ENCODE data around the gene RAB30. TPM values are rescaled to one million over a fixed set of nuclear protein-coding genes. Genes with fewer than 3 reads are reported as not detected.

Gene RAB30
- total and polyA plus RNA-seq, 2 donors from 2014 or later: 3.1 to 15.2 TPM

DNA sequence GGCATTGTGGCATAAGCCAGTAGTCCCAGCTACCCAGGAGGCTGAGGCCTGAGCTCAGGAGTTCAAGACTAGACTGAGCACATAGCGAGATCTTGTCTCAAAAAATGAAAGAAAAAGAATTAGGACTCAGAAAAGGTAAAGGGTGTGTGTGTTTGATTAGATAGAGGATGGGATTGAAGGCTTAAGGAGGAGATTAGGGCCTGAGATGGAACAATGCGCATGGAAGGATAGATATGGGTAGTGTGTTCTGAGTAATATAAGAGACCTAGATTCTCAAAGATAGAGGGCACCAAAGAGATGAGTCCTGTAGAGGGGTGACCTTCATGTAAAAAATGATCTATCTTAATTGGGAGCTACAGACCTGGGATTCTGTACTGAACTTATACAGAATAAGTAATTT lies 17.3 kb upstream of the RAB30 start:
- intact Hi-C loops (cut with DNase I): no loop called here
- Histone ChIP-seq H3K9me3 (ENCODE audit: control insufficient read depth in 2 of 3, insufficient read depth in 1 of 3, low read length in 3 of 3) (no peaks in the 10 kb centered on the region), H3K9ac (ENCODE audit: low read length in 3 of 3) (no peak overlapping the region), H3K4me1 (ENCODE audit: control insufficient read depth in 2 of 3, insufficient read depth in 2 of 3, low read depth in 1 of 3, low read length in 3 of 3) (peaks cover 0 to 5% (median 4%) of the 10 kb centered on the region in 3 donors), H3K27ac (ENCODE audit: low read depth in 2 of 2, low read length in 2 of 2) (no peak overlapping the region), H3K4me3 (ENCODE audit: low read length in 3 of 3) (no peak overlapping the region), H3K36me3 (ENCODE audit: control insufficient read depth in 2 of 3, insufficient read depth in 3 of 3, low read length in 3 of 3) (no peaks in the 10 kb centered on the region), H3K27me3 (ENCODE audit: control insufficient read depth, insufficient read depth, low read length) (no peaks in the 10 kb centered on the region)
- DNase-seq (no peak), FAIRE-seq (no peak)
- TF ChIP-seq, protein P1, sequence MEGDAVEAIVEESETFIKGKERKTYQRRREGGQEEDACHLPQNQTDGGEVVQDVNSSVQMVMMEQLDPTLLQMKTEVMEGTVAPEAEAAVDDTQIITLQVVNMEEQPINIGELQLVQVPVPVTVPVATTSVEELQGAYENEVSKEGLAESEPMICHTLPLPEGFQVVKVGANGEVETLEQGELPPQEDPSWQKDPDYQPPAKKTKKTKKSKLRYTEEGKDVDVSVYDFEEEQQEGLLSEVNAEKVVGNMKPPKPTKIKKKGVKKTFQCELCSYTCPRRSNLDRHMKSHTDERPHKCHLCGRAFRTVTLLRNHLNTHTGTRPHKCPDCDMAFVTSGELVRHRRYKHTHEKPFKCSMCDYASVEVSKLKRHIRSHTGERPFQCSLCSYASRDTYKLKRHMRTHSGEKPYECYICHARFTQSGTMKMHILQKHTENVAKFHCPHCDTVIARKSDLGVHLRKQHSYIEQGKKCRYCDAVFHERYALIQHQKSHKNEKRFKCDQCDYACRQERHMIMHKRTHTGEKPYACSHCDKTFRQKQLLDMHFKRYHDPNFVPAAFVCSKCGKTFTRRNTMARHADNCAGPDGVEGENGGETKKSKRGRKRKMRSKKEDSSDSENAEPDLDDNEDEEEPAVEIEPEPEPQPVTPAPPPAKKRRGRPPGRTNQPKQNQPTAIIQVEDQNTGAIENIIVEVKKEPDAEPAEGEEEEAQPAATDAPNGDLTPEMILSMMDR (IDR thresholded peaks at IDR 0.05; ENCODE audit: borderline replicate concordance, extremely low read depth, insufficient read depth): no peak

DNA sequence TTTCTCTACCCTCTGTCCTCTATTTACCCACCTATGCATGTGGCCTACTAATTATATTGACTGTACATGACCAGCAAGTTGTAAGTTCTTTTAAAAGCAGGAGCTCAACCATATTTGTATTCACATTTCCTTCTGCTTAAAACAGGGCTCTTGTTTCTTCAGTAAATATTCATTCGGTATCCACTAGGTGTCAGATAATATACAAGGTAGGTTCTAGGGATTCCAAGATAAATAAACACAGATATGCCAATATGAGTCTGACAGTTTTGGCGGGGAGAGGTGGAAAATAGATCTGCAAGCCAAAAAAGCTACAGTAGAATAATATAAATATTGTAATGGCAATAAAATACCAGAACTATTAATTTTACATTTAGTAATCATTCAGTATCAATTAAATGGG lies 15.3 kb upstream of the RAB30 start:
- H3K27ac ChIP-seq (ENCODE audit: low read depth in 2 of 2, low read length in 2 of 2): no peak overlapping the region
- TF ChIP-seq, protein P1 (IDR thresholded peaks at IDR 0.05; ENCODE audit: borderline replicate concordance, extremely low read depth, insufficient read depth): peak; percentile 12
- no peak for FAIRE-seq
- H3K27me3 ChIP-seq (ENCODE audit: control insufficient read depth, insufficient read depth, low read length): no peaks in the 10 kb centered on the region
- H3K4me1 ChIP-seq (ENCODE audit: control insufficient read depth in 2 of 3, insufficient read depth in 2 of 3, low read depth in 1 of 3, low read length in 3 of 3): no peaks in the 10 kb centered on the region
- H3K36me3 ChIP-seq (ENCODE audit: control insufficient read depth in 2 of 3, insufficient read depth in 3 of 3, low read length in 3 of 3): no peaks in the 10 kb centered on the region
- intact Hi-C loops (cut with DNase I): no loop called here
- DNase-seq: peak in 1 of 5 donors; percentile 10
- no peaks in the 10 kb centered on the region for H3K9me3 ChIP-seq (ENCODE audit: control insufficient read depth in 2 of 3, insufficient read depth in 1 of 3, low read length in 3 of 3)
- no peak overlapping the region for H3K9ac ChIP-seq (ENCODE audit: low read length in 3 of 3)
- no peak overlapping the region for H3K4me3 ChIP-seq (ENCODE audit: low read length in 3 of 3)

DNA sequence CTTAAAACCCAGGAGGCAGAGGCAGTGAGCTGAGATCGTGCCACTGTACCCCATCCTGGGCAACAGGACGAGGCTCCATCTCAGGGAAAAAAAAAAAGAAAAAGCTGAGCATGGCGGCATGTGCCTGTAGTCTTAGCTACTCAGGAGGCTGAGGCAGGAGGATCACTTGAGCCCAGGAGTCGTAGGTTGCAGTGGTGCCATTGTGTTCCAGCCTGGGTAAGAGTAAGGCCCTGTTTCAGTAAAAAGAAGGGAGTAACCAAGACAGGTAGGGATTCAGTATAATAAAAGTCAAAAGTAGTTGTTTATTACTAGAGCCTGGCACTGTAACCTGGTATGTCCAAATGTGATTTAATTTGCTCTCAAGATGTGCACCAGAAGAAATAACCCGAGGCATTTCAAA lies 8.1 kb upstream of the RAB30 start:
- intact Hi-C loops (cut with DNase I): no loop called here
- no peaks in the 10 kb centered on the region for H3K36me3 ChIP-seq (ENCODE audit: control insufficient read depth in 2 of 3, insufficient read depth in 3 of 3, low read length in 3 of 3)
- DNase-seq: no peak

More for the DNA sequence above, 8.1 kb upstream of the RAB30 start:
- H3K4me3 ChIP-seq (ENCODE audit: low read length in 3 of 3): no peak overlapping the region
- H3K27ac ChIP-seq (ENCODE audit: low read depth in 2 of 2, low read length in 2 of 2): no peak overlapping the region
- H3K9ac ChIP-seq (ENCODE audit: low read length in 3 of 3): no peak overlapping the region
- no peak for FAIRE-seq
- no peaks in the 10 kb centered on the region for H3K27me3 ChIP-seq (ENCODE audit: control insufficient read depth, insufficient read depth, low read length)
- no peaks in the 10 kb centered on the region for H3K4me1 ChIP-seq (ENCODE audit: control insufficient read depth in 2 of 3, insufficient read depth in 2 of 3, low read depth in 1 of 3, low read length in 3 of 3)
- H3K9me3 ChIP-seq (ENCODE audit: control insufficient read depth in 2 of 3, insufficient read depth in 1 of 3, low read length in 3 of 3): no peaks in the 10 kb centered on the region
- TF ChIP-seq, protein P1 (IDR thresholded peaks at IDR 0.05; ENCODE audit: borderline replicate concordance, extremely low read depth, insufficient read depth): no peak

Data from kidney (tissue), 14 donors.